Psoas muscle (tissue), 8 donors: Measurements from ENCODE around the gene SRGN. TPM values are rescaled to one million over a fixed set of nuclear protein-coding genes. Genes with fewer than 3 reads are reported as not detected.

Experiments used
- ATAC-seq, 4 donors: fragments of 200-7000 bp; cut with Tn5 transposase; one replicate each; pipeline ENCODE4 v1.9.1; 2020; ENCODE audit warnings: moderate library complexity in 3 of 4, mild to moderate bottlenecking in 2 of 4
- DNase-seq, 2 donors: peaks; one replicate each; pipeline ENCODE4 v3.0.0-alpha.2; 2020
- H3K27ac ChIP-seq: fragments of 200-600 bp; one replicate; pipeline ENCODE4 v1.8.0; 2022
- H3K27me3 ChIP-seq, 3 donors: fragments of 200-600 bp in 1 of 3; one replicate each; pipeline versions ENCODE4 v1.6.1 to v1.8.0; 2013 to 2022; ENCODE audit warnings: low read length in 2 of 3, mild to moderate bottlenecking in 2 of 3, moderate library complexity in 1 of 3; ENCODE audit not compliant: insufficient read depth in 3 of 3
- H3K36me3 ChIP-seq, 2 donors: fragments of 200-600 bp in 1 of 2; one replicate each; pipeline versions ENCODE4 v1.6.1 to v1.8.0; 2013 to 2022; ENCODE audit warnings: low read depth in 1 of 2, mild to moderate bottlenecking in 1 of 2, moderate library complexity in 1 of 2; ENCODE audit not compliant: insufficient read depth in 1 of 2
- H3K4me1 ChIP-seq: fragments of 200-600 bp; one replicate; pipeline ENCODE4 v1.8.0; 2022
- H3K4me3 ChIP-seq: fragments of 200-600 bp; one replicate; pipeline ENCODE4 v1.8.0; 2022; ENCODE audit warnings: mild to moderate bottlenecking
- H3K9me3 ChIP-seq: fragments of 200-600 bp; one replicate; pipeline ENCODE4 v1.8.0; 2022
- WGBS, 3 donors: extraction: QIAGEN DNeasy Blood & Tissue Kit; methylation state at CpG; one replicate each; pipeline versions ENCODE4 v1.1.6 to v1.1.7; 2013; 5-methylcytosine and 5-hydroxymethylcytosine counted together
- intact Hi-C, 2 donors: fragments of 100-400 bp; cut with DNase I; formaldehyde crosslinking; loops; one replicate each; pipeline versions ENCODE4 v1.11.0 to v1.14.2; 2022
- polyA plus RNA-seq, 3 donors: library from polyadenylated mRNA; stranded (reverse); fragments of 200-250 nt; gene quantifications; one replicate each; pipeline ENCODE4 v1.2.3, GENCODE V29; 2013
- total RNA-seq, 4 donors: library from RNA; stranded (reverse); fragmentation: NEBNext Ultra II Directional in 2 of 4; extraction: Animal tissue kit (Norgen Biotek cat#: 25700) in 2 of 4; gene quantifications; one replicate each; pipeline versions ENCODE4 v1.2.1 to v1.2.4, GENCODE V29; 2021 to 2023
- TF ChIP-seq, protein P1 (sequence below): fragments of 200-600 bp; IDR thresholded peaks from one replicate; pipeline ENCODE4 v1.8.0; 2022; ENCODE audit warnings: antibody characterized with exemption
- donor health status: healthy with polysubstance abuse.
- donor health status: DM: no; HTN: no; CAD: no; lungs with moderate emphysema.
- donor health status: Bipolar disorder and iron deficiency.
- donor health status: healthy.
- donor health status: DM: yes; HTN: yes; CAD: no.
- donor health status: DM: no; HTN: no; CAD: no.
- donor health status: DM: no; HTN: no; CAD: no.
- donor health status: DM: yes; HTN: yes; CAD: no.

Gene SRGN
- total and polyA plus RNA-seq, 7 donors: 27.8 to 54.0 (median 32.9) TPM

DNA sequence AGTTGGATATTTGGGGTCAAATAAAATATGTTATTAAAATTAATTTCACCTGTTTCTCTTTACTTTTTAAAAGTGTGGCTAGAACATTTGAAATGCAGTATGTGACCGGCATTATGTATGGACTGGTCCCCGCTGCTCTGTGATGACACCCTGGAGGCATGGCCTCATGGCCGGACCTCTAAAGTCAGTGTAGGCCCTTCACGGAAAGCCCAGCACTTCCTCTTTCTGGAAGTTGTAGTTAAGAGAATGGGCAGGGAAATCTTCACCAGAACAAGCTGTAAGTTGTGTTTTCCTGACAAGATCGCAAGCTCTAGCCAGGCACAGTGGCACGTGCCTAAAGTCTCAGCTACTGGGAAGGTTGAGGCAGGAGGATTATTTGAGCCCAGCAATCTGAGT, 38.3 kb upstream of the SRGN start:
- intact Hi-C loops: no loop called here
- Histone ChIP-seq H3K27ac (no peak overlapping the region), H3K4me3 (no peak overlapping the region), H3K27me3 (no peaks in the 10 kb centered on the region), H3K4me1 (no peaks in the 10 kb centered on the region), H3K9me3 (no peaks in the 10 kb centered on the region), H3K36me3 (no peaks in the 10 kb centered on the region)
- DNase-seq: no peak
- peak in 1 of 4 donors; percentile 51 for ATAC-seq
- WGBS, 3 donors: 74 to 83% (median 82%) methylated on average over 6 of the region's 6 CpGs
- TF ChIP-seq, protein P1, sequence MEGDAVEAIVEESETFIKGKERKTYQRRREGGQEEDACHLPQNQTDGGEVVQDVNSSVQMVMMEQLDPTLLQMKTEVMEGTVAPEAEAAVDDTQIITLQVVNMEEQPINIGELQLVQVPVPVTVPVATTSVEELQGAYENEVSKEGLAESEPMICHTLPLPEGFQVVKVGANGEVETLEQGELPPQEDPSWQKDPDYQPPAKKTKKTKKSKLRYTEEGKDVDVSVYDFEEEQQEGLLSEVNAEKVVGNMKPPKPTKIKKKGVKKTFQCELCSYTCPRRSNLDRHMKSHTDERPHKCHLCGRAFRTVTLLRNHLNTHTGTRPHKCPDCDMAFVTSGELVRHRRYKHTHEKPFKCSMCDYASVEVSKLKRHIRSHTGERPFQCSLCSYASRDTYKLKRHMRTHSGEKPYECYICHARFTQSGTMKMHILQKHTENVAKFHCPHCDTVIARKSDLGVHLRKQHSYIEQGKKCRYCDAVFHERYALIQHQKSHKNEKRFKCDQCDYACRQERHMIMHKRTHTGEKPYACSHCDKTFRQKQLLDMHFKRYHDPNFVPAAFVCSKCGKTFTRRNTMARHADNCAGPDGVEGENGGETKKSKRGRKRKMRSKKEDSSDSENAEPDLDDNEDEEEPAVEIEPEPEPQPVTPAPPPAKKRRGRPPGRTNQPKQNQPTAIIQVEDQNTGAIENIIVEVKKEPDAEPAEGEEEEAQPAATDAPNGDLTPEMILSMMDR: no peak

DNA sequence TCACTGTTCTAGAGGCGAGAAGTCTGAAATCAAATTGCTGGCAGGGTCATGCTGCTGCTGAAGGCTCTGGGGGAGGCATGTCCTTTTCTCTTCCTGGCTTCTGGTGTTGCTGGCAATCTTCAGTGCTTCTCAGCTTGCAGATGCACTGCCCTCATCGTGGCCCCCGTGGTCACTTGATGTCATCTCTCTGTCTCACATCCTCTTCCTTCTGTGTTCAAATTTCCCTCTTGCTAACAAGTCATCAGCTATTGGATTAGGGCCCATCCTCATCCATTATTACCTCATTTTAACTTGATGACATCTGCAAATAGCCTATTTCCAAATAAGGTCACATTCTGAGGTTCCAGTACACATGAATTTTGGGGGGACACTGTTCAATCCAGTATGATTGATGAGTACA, 36.6 kb upstream of the SRGN start:
- DNase-seq (peak in 1 of 2 donors; percentile 33), ATAC-seq (peak in 2 of 4 donors; percentile 16 to 35)
- Histone ChIP-seq H3K27me3 (no peaks in the 10 kb centered on the region), H3K4me3 (no peak overlapping the region), H3K36me3 (no peaks in the 10 kb centered on the region), H3K27ac (no peak overlapping the region), H3K4me1 (no peaks in the 10 kb centered on the region), H3K9me3 (no peaks in the 10 kb centered on the region)
- intact Hi-C loops: loop anchor here in 1 of 2 donors (5.0 kb wide), 1 partner anchor 36 kb away; the partner anchor contains the start of gene SRGN
- WGBS, 3 donors: 36 to 52% (median 45%) methylated on average over 3 of the region's 3 CpGs
- TF ChIP-seq, protein P1: no peak

DNA sequence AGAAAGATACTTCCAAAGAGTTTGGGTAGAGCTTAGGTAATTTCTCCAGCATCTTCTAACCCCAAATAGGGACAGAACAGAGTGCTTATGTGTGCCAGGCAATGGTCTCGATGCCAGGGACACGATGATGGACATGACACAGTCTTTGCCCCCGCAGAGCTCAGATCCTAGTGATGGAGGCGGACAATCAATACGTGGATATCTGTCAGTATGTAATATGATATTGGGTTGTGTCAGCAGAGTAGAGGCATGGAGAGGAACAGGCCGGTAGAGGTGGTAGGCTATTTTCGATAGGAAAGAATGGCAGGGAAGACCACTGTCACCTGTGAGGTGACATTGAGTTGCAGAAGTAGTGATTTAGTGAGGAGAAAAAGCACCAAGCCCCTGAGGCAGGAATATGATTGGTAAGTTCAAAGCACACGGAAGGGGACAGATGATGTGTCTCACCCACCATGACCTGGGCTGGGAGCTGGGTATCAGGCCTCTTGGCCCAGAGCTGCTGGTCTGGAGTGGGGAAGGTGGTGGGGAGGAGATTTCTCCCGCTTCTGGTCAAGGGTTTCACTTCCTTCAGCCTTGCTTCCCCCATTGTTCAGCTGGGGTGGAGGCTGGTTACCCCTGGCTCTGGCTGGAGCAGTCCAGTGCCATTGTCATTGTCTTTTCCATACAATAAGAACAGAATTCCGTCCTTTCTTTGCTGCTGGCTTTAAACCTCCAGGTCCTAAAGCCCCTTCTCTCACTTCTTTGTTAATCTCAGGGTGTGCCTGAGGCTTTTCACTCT, 36.0 kb upstream of the SRGN start:
- no peaks in the 10 kb centered on the region for H3K9me3 ChIP-seq
- H3K4me1 ChIP-seq: no peaks in the 10 kb centered on the region
- no peaks in the 10 kb centered on the region for H3K27me3 ChIP-seq
- ATAC-seq: no peak
- 69 to 73% (median 71%) methylated on average over 9 to 10 of the region's 10 CpGs for WGBS, 3 donors
- TF ChIP-seq, protein P1: no peak
- H3K4me3 ChIP-seq: no peak overlapping the region
- no peak for DNase-seq
- H3K27ac ChIP-seq: peak overlapping the region; percentile 30
- intact Hi-C loops: loop anchor here in 1 of 2 donors (5.0 kb wide), 1 partner anchor 35 kb away; the partner anchor contains the start of gene SRGN
- no peaks in the 10 kb centered on the region for H3K36me3 ChIP-seq

DNA sequence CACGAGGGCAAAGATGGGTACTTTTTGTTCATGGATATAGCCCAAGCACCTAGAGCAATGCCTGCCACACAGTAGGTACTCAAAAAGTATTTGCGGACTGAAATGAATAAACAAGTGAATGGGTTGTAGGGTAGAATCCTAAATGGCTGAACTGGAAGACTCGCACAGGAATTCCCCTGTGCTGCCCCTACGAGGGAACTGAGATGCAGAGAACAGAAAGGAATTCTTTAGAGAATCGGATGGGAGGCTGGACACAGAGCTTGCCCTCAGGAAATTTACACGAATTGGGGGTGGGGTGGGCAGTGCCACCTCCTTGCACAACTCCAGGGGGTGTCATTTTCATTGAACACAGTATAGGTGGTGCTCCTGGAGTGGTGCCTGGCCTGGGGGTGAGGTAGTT, 35.2 kb upstream of the SRGN start:
- no peaks in the 10 kb centered on the region for H3K27me3 ChIP-seq
- DNase-seq: no peak
- no peaks in the 10 kb centered on the region for H3K36me3 ChIP-seq
- H3K4me1 ChIP-seq: no peaks in the 10 kb centered on the region
- no peaks in the 10 kb centered on the region for H3K9me3 ChIP-seq
- 76 to 84% (median 79%) methylated on average over 6 of the region's 6 CpGs for WGBS, 3 donors
- peak overlapping the region; percentile 30 for H3K27ac ChIP-seq
- TF ChIP-seq, protein P1: no peak
- intact Hi-C loops: loop anchor here in 1 of 2 donors (5.0 kb wide), 1 partner anchor 35 kb away; the partner anchor contains the start of gene SRGN
- H3K4me3 ChIP-seq: no peak overlapping the region
- ATAC-seq: no peak
